Bone marrow (tissue), 2 donors: Measurements from ENCODE around the gene MAGI1.
"Not testable (repeated sequence)": the region's sequence is repeated elsewhere in the genome, so short reads cannot be mapped to it uniquely, and the experiment has no call there.

Source experiments
- DNase-seq, 2 donors: peaks; one replicate each; lab custom pipeline; 2025; lab: John Stamatoyannopoulos, UW

The MAGI1 gene

GRCh38 chr3:65873869-65874268 lies 164.8 kb downstream of the MAGI1 start:
- no peak for DNase-seq

- no peak for DNase-seq
These were observed 165.7 kb downstream of the MAGI1 start for GRCh38 chr3:65873028-65873427.

GRCh38 chr3:65871305-65872141 lies 167.2 kb downstream of the MAGI1 start:
- no peak for DNase-seq

GRCh38 chr3:65869798-65870197 lies 168.9 kb downstream of the MAGI1 start:
- no peak for DNase-seq

- no peak for DNase-seq
These were observed 171.1 kb downstream of the MAGI1 start for GRCh38 chr3:65867463-65868210.

- DNase-seq, result no peak
These were observed 174.3 kb downstream of the MAGI1 start for GRCh38 chr3:65864357-65864904.

GRCh38 chr3:65861718-65862117 lies 177.0 kb downstream of the MAGI1 start:
- DNase-seq, result no peak

GRCh38 chr3:65859612-65860011 lies 179.1 kb downstream of the MAGI1 start:
- not testable (repeated sequence) for DNase-seq

- no peak for DNase-seq
These were observed 180.0 kb downstream of the MAGI1 start for GRCh38 chr3:65858749-65859148.

GRCh38 chr3:65857327-65857726 lies 181.4 kb downstream of the MAGI1 start:
- DNase-seq, result no peak

- DNase-seq, result no peak
These were observed 181.8 kb downstream of the MAGI1 start for GRCh38 chr3:65856907-65857306.

GRCh38 chr3:65855370-65856100 lies 183.2 kb downstream of the MAGI1 start:
- DNase-seq, result no peak

GRCh38 chr3:65854606-65855304 lies 184.0 kb downstream of the MAGI1 start:
- no peak for DNase-seq

GRCh38 chr3:65851827-65852226 lies 186.9 kb downstream of the MAGI1 start:
- no peak for DNase-seq

GRCh38 chr3:65850261-65850660 lies 188.5 kb downstream of the MAGI1 start:
- no peak for DNase-seq

GRCh38 chr3:65848024-65848423 lies 190.7 kb downstream of the MAGI1 start:
- no peak for DNase-seq

GRCh38 chr3:65846936-65847335 lies 191.8 kb downstream of the MAGI1 start:
- no peak for DNase-seq

GRCh38 chr3:65844370-65844769 lies 194.3 kb downstream of the MAGI1 start:
- no peak for DNase-seq

- DNase-seq, result no peak
These were observed 195.0 kb downstream of the MAGI1 start for GRCh38 chr3:65843732-65844131.

- DNase-seq, result no peak
These were observed 201.1 kb downstream of the MAGI1 start for GRCh38 chr3:65837604-65838003.

- no peak for DNase-seq
These were observed 202.7 kb downstream of the MAGI1 start for GRCh38 chr3:65836047-65836446.
